Kidney (tissue), 14 donors: ENCODE measurements around the gene ZC3H12A. TPM values are rescaled to one million over a fixed set of nuclear protein-coding genes. Genes with fewer than 3 reads are reported as not detected.

Experiments
- DNase-seq, 5 donors: peaks; one replicate each; pipeline ENCODE4 v3.0.0-alpha.2; 2013 to 2020
- FAIRE-seq: peaks from 2 replicates; lab custom pipeline; 2012; peaks lifted over from hg19 to GRCh38; lab: Jason Lieb, UNC
- H3K27ac ChIP-seq, 2 donors: one replicate each; pipeline ENCODE4 v1.7.0; 2013; ENCODE audit warnings: low read depth in 2 of 2, low read length in 2 of 2, inconsistent platforms in 1 of 2
- H3K27me3 ChIP-seq: one replicate; pipeline ENCODE4 v1.7.1; 2013; ENCODE audit warnings: low read length, inconsistent platforms; ENCODE audit not compliant: control insufficient read depth, insufficient read depth
- H3K36me3 ChIP-seq, 3 donors: one replicate each; pipeline versions ENCODE4 v1.7.0 to v1.7.1; 2013; ENCODE audit warnings: low read length in 3 of 3, control low read depth in 1 of 3, inconsistent platforms in 1 of 3; ENCODE audit not compliant: insufficient read depth in 3 of 3, control insufficient read depth in 2 of 3
- H3K4me1 ChIP-seq, 3 donors: one replicate each; pipeline versions ENCODE4 v1.7.0 to v1.7.1; 2013; ENCODE audit warnings: low read length in 3 of 3, inconsistent platforms in 1 of 3, low read depth in 1 of 3; ENCODE audit not compliant: control insufficient read depth in 2 of 3, insufficient read depth in 2 of 3
- H3K4me3 ChIP-seq, 3 donors: one replicate each; pipeline versions ENCODE4 v1.7.0 to v1.8.1; 2013; ENCODE audit warnings: low read length in 3 of 3, control low read depth in 1 of 3, inconsistent platforms in 1 of 3
- H3K9ac ChIP-seq, 3 donors: one replicate each; pipeline versions ENCODE4 v1.7.0 to v1.7.1; 2013; ENCODE audit warnings: low read length in 3 of 3, control low read depth in 1 of 3, inconsistent platforms in 1 of 3
- H3K9me3 ChIP-seq, 3 donors: one replicate each; pipeline versions ENCODE4 v1.7.0 to v1.7.1; 2013; ENCODE audit warnings: low read length in 3 of 3, control low read depth in 1 of 3, inconsistent platforms in 1 of 3; ENCODE audit not compliant: control insufficient read depth in 2 of 3, insufficient read depth in 1 of 3
- intact Hi-C: fragments of 100-400 bp; cut with DNase I; formaldehyde crosslinking; loops from one replicate; pipeline ENCODE4 v1.11.1; 2022
- polyA plus RNA-seq: library from polyadenylated mRNA; stranded (reverse); fragments of 350-450 nt; fragmentation: Illumina TruSeq; extraction: RNeasy Lipid Tissue Mini Kit (QIAGEN cat#74804); gene quantifications from one replicate; pipeline ENCODE4 v1.2.3, GENCODE V29; 2014; ENCODE audit warnings: low read depth, low replicate concordance; ENCODE audit not compliant: insufficient read depth
- total RNA-seq: library from RNA; stranded (reverse); fragmentation: NEBNext Ultra II Directional; extraction: Animal tissue kit (Norgen Biotek cat#: 25700); gene quantifications from one replicate; pipeline ENCODE4 v1.2.1, GENCODE V29; 2021
- TF ChIP-seq, protein P1 (sequence below): IDR thresholded peaks from 3 replicates; pipeline ENCODE4 v1.5.1; 2012; ENCODE audit warnings: mild to moderate bottlenecking, moderate library complexity, borderline replicate concordance; ENCODE audit not compliant: insufficient read depth; ENCODE audit errors: extremely low read depth
- donor health status: control.
- donor health status: control.
- donor health status: control.
- donor health status: control.
- donor health status: control.
- donor health status: DM: yes; HTN: yes; CAD: no.
- donor health status: Normal renal cell carcinoma (clear cell type).

The ZC3H12A gene
- total and polyA plus RNA-seq, 2 donors from 2014 or later: 3.8 to 21.1 TPM

DNA sequence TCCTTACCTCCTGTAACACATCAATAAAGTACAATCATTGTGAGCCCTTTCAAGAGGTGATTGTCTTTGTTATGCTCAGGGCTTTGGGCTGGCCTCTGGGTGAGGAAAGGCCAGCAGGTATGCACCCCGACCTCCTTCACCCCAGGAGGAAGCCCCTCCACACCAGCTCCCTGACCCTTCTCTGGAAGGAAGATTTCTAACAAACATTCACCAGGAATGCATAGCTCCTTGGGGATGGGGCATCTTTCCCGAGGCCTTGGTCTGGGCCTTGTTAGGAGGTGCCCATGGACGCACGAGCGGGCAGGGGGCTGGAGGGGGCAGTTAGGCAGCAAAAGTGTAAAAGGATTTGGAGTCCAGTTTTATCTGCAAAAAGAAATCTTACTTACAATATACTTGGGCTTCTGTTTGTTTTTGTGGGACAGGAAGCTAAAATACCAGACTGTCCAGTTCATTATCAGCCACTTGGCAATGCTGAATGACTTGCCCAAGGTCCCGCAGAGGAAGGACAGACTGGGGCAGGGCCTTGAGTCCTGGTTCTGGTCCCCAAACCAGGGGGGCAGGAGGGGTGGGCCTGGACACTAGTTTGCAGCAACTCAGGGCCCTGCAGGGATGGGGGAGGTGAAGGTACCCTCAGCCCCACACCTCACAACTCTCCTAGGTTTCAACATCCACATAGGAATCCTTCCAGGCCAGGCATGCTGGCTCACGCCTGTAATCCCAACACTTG lies 10.1 kb downstream of the ZC3H12A start:
- Histone ChIP-seq H3K9me3 (no peaks in the 10 kb centered on the region), H3K27ac (peak overlapping the region in 1 of 2 donors; percentile 79), H3K4me1 (peaks cover 0 to 32% (median 9%) of the 10 kb centered on the region in 3 donors), H3K9ac (no peak overlapping the region), H3K27me3 (no peaks in the 10 kb centered on the region), H3K4me3 (no peak overlapping the region), H3K36me3 (peaks cover 0 to 42% (median 25%) of the 10 kb centered on the region in 3 donors)
- DNase-seq: no peak
- TF ChIP-seq, protein P1, sequence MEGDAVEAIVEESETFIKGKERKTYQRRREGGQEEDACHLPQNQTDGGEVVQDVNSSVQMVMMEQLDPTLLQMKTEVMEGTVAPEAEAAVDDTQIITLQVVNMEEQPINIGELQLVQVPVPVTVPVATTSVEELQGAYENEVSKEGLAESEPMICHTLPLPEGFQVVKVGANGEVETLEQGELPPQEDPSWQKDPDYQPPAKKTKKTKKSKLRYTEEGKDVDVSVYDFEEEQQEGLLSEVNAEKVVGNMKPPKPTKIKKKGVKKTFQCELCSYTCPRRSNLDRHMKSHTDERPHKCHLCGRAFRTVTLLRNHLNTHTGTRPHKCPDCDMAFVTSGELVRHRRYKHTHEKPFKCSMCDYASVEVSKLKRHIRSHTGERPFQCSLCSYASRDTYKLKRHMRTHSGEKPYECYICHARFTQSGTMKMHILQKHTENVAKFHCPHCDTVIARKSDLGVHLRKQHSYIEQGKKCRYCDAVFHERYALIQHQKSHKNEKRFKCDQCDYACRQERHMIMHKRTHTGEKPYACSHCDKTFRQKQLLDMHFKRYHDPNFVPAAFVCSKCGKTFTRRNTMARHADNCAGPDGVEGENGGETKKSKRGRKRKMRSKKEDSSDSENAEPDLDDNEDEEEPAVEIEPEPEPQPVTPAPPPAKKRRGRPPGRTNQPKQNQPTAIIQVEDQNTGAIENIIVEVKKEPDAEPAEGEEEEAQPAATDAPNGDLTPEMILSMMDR: no peak
- intact Hi-C loops: no loop called here
- no peak for FAIRE-seq

DNA sequence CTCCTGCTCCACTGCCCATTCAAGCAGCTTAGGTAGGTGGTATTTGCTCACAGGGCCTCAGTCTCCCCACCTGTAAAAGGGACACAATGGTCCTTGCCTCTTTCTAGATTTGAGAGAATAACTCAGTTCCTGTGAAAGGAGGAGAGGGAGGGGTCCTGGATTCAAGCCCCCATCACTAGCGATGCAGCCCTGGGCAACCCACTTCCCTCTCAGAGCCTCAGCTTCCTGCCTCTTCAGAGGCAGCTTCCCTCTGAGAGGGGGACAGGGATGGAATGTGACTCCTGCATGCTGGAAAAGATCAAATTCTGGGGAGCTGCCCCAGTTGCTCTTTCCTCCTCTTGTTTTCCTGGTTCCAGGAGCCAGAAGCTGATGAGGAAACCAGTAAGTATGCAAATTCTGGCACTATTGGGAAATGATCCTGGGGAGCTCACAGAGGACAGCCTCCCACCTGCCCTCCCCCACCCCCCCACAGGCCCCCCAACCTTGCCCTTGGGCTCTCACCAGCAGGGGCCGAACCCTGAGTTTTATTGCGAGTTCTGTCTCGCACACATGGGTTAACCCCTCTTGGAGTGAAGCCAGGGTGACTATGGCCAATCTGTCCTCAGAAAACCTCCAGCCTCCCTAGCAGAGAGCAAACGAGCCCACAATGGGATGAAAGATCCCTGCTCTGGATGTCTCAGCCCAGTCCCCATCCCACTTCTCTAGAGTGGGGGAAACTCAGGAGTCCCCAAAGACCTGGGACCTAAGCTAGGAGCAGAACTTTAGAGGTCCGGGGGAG lies 11.7 kb downstream of the ZC3H12A start:
- FAIRE-seq (no peak), DNase-seq (no peak)
- no peak overlapping the region for H3K4me3 ChIP-seq
- no peaks in the 10 kb centered on the region for H3K9me3 ChIP-seq
- peak overlapping the region in 2 of 3 donors; percentile 28 to 55 for H3K9ac ChIP-seq
- H3K36me3 ChIP-seq: peaks cover 5 to 32% (median 23%) of the 10 kb centered on the region in 3 donors
- TF ChIP-seq, protein P1: no peak
- H3K4me1 ChIP-seq: peaks cover 0 to 19% (median 0%) of the 10 kb centered on the region in 3 donors
- intact Hi-C loops: no loop called here
- peak overlapping the region; percentile 67 to 79 for H3K27ac ChIP-seq
- no peaks in the 10 kb centered on the region for H3K27me3 ChIP-seq

DNA sequence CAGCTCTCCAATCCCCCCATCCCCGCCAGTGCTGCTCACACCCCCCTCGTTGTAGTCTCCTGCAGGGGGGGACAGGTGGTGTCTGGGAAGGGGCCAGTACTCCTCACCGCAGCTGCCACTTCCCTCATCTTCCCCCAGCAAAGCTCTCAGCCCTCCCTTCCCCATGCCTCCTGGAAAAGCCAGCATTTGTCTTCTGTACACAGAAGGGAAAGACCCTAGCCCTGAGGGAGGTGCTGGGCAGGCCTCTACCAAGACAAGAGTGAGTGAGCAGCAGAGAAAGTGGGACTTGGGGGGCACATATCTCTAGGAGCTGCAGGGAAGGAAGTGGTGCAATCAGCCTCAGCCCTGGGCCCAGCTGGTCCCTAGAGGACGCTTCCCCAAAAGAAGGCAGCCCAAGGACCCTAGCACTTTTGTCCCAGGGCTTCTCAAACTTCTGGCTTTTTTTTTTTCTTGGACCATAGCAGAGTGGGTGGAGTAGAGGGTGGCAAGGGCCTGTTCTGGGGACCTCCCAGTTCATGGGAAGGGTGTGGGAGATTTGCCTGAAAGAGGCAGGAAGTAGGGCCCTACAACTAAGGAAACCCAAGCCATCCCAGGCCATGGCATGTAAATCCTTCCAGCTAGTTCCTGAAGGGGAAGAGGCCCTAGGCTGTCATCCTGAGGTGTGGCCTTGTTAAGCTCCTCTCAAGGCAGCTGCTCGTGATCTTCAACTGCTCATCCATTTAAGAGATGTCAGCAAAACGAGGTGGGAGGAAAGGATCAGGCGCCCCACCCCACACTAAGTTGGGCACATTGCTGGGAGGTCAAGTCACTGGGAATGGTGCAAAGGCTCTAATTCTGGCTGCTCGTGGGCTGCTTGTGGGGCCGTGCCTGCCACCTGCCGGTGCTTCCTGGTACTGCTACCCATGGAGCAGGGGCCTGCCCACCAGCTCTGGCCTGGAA lies 12.6 kb downstream of the ZC3H12A start:
- peak overlapping the region; percentile 45 to 51 for H3K27ac ChIP-seq
- intact Hi-C loops: no loop called here
- DNase-seq (peak; percentile 71 to 91 (median 71)), FAIRE-seq (no peak)
- peaks cover 5 to 25% (median 14%) of the 10 kb centered on the region in 3 donors for H3K36me3 ChIP-seq
- H3K9ac ChIP-seq: peak overlapping the region in 2 of 3 donors; percentile 28 to 55
- H3K27me3 ChIP-seq: no peaks in the 10 kb centered on the region
- peaks cover 0 to 19% (median 0%) of the 10 kb centered on the region in 3 donors for H3K4me1 ChIP-seq
- TF ChIP-seq, protein P1: peak; percentile 96
- H3K4me3 ChIP-seq: no peak overlapping the region
- H3K9me3 ChIP-seq: no peaks in the 10 kb centered on the region
